Esophagus muscularis mucosa (tissue), 4 donors: ENCODE data around the gene LVRN.

ENCODE experiments used
- CTCF ChIP-seq, 3 experiments: fragments of 200-600 bp in 2 of 3; fragments of 450-650 bp in 1 of 3; sonication (generic) in 2 of 3; IDR thresholded peaks; one replicate each; pipeline ENCODE4 v1.5.1; 2017 to 2019; ENCODE audit warnings: antibody characterized with exemption in 3 of 3, mild to moderate bottlenecking in 2 of 3, moderate library complexity in 1 of 3
- EP300 ChIP-seq: sonication (generic); formaldehyde crosslinking; IDR thresholded peaks from one replicate; pipeline ENCODE4 v1.6.1; 2017; ENCODE audit warnings: antibody characterized with exemption
- POLR2A ChIP-seq: fragments of 450-650 bp; IDR thresholded peaks from one replicate; pipeline ENCODE4 v1.6.1; 2017; ENCODE audit warnings: antibody characterized with exemption, moderate library complexity, mild to moderate bottlenecking, low read depth
- POLR2AphosphoS5 ChIP-seq, 2 donors: sonication (generic); formaldehyde crosslinking; IDR thresholded peaks; one replicate each; pipeline ENCODE4 v1.6.1; 2017; ENCODE audit warnings: antibody characterized with exemption in 2 of 2

- TF ChIP-seq POLR2AphosphoS5 (IDR thresholded peaks at IDR 0.05) (no peak), EP300 (no peak), CTCF (IDR thresholded peaks at IDR 0.05) (no peak), POLR2A (no peak)
Measured at GRCh38 chr5:115954144-115954543, 8.1 kb upstream of the LVRN start.
